IPS-NIHi11 (cell line): ENCODE results near the gene SEPTIN10.
"Not testable (repeated sequence)": the region's sequence is repeated elsewhere in the genome, so short reads cannot be mapped to it uniquely, and the experiment has no call there.

Experiments used
- DNase-seq: peaks from one replicate; pipeline ENCODE4 v3.0.0; 2012; ENCODE audit warnings: mixed read lengths, low spot score

SEPTIN10 gene

GRCh38 chr2:109613922-109614714 is at the start of gene SEPTIN10, which contains the start of gene SOWAHC:
TSS of gene SEPTIN10 (minus strand) at chr2:109613966. CDS start at chr2:109613827, 139 bp downstream.
TSS of gene SOWAHC (plus strand) at chr2:109614364. CDS start at chr2:109614490, 126 bp downstream.
- peak; percentile 93 for DNase-seq

DNA sequence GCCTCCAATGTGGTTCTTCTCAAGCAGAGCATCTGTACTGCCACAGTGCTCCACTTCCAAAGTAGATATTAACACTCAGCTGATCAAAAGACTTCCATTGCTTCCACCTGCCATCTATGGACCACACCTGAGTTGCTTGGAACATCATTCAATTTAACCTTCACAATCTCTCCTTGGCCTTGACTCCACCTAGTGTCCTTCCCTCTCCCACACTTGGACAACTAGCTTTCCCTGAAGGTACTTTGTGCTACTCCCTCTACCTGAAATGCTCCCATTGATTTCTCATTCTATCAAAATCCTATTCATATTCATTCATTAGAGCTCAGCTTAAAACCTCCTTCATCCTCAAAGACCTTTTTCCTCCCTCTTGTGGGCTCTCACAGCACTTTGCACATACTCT is 49.1 kb upstream of the SEPTIN10 start:
- DNase-seq: no peak

GRCh38 chr2:109660046-109660860 is 46.5 kb upstream of the SEPTIN10 start:
- DNase-seq: peak; percentile 27

GRCh38 chr2:109659396-109660045 is 45.8 kb upstream of the SEPTIN10 start:
- DNase-seq: no peak

DNA sequence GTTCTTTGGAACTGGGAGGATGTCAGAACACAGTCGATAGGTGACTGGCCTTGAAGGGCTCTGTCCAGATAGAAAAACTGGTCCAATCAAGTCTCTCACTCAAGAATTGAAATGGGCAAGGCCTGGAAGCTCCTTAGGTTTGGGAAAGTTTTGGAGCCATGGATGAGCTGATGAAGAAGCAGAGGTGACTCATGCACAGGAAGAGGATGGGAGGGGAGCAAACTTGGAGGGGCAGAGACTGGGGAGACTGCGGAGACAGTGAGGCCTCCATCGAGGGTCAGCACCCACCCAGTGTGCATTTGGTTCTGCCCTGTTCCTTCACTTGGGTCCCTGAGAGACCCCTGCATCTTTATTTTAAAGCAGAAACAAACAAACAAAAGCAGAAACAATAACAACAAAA is 41.5 kb upstream of the SEPTIN10 start:
- no peak for DNase-seq

GRCh38 chr2:109654326-109655050 is 40.7 kb upstream of the SEPTIN10 start:
- DNase-seq: no peak

- no peak for DNase-seq
These were observed 36.2 kb upstream of the SEPTIN10 start for GRCh38 chr2:109649736-109650695.

GRCh38 chr2:109648041-109648527 is 34.3 kb upstream of the SEPTIN10 start:
- no peak for DNase-seq

DNA sequence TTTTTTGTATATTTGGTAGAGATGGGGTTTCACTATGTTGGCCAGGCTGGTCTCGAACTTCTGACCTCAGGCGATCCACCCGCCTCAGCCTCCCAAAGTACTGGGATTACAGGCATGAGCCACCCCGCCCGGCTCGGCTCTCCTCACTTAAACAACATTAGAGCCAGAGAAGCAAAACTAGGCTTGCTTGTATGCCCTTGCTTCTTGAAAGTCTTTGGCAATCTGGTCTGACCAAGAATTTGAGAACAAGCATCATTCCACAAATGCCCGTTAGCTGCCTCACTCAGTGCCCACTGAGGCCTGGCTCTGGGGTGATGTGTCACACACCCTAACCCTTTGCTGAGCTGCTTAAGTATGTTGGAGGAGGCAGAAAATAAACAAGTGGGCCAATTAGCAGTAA is 33.9 kb upstream of the SEPTIN10 start:
- DNase-seq: no peak

- no peak for DNase-seq
These were observed 33.2 kb upstream of the SEPTIN10 start for GRCh38 chr2:109646961-109647360.

DNA sequence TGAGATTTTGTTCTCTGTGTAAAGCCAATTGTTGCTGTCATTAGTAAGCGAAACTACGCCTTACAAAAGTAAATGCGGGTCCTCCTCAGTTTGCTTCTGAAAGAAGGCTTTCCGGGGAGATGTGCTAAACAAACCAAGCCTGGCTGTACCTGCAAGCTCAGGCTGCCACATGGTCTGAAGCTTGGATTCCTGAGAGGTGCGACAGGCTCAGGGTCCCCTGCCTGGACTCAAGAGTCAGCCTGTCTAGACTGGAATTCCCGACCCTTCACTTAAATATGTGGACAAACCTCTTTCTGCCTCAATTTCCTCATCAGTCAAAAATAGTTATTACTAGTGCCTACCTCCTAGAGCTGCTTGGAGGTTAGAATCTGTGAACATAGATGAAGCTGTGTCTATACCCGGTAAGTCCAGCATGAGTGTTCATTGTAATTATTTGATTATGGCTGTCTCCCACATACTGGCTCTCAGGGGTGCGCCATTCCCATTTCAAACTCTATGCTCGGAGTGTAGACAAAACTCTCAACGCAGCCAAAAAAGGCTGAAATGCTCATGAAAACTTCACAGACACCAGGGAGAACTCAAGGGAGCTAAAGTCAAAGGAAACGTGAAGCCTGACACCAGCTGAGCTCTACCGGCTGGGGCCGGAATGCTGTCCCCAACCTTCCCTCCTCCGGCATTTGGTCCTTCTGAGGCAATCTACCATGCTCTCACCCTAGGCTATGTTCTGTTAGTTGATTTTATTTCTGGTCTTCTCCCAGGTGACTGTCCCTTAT is 31.8 kb upstream of the SEPTIN10 start:
- DNase-seq: no peak

DNA sequence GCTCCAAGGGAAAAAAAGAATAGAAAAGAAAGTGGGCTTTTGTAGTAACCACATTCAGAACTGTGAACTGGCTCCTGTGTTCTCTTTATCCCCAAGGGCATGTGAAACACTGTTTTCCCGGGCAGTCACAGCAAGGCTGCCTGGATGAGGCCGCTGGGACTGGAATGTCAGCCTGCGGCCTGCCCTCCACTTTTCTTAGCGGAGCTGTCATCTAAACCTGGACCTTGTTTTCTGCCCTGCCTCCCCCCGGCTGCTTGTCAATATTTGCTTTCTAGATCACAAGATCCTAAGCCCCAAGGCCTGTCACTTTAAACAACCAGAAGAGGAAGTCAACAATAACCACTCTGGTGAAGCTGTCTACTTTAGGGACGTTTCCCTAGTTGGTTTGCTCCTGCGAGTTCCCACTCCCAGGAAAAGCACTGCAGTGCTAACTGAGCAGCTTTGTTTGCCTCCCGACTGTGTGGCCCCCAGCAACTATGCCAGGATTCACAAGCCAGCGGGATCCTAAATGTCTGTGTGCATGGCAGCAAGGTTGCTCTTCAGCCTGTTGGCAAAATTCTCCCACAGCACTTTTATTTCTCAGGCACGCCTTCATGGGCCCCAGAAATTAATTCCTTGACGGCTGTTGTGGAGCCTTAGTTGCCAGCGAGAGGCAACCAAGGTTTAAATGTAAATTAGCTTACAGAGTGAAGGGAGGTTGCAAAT is 31.0 kb upstream of the SEPTIN10 start:
- peak; percentile 26 for DNase-seq

- DNase-seq: not testable (repeated sequence)
These were observed 26.2 kb upstream of the SEPTIN10 start for GRCh38 chr2:109640000-109640399.

GRCh38 chr2:109638795-109639194 is 25.0 kb upstream of the SEPTIN10 start:
- DNase-seq: no peak

DNA sequence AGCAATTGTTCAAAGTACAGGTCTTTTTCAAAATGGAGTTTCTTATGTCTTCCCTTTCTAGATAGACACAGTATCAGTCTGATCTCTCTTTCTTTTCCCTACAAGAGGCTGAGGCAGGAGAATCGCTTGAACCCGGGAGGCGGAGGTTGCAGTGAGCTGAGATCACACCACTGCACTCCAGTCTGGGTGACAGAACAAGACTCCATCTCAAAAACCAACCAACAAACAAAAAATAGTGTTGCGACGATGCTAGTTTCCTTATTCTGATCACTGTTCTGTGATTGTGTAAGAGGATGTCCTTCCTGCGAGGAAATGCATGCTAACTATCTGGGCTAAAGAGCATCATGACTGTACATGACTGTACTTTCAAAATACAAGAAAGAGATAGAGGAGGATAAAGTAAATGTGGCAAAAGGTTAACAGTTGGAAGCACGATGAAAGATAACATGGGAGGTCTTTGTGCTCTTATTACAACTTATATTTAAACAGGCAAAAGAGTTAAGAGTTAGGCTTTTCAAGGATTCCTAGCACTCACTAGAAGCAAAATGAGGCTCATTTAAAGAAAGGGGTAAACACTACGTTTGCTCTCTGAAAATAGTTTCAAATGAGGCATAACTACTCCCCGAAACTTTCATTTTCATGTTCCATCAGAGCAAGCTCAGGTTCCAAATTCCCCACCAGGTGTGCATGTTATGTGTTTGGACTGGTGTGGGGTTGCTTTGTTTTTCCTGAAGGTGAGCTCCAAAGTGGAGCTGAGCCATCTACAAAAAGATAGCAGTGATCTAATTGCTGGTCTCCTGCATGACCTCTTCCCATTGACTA is 24.2 kb upstream of the SEPTIN10 start:
- DNase-seq: no peak

GRCh38 chr2:109636317-109636716 is 22.6 kb upstream of the SEPTIN10 start:
- DNase-seq: no peak

DNA sequence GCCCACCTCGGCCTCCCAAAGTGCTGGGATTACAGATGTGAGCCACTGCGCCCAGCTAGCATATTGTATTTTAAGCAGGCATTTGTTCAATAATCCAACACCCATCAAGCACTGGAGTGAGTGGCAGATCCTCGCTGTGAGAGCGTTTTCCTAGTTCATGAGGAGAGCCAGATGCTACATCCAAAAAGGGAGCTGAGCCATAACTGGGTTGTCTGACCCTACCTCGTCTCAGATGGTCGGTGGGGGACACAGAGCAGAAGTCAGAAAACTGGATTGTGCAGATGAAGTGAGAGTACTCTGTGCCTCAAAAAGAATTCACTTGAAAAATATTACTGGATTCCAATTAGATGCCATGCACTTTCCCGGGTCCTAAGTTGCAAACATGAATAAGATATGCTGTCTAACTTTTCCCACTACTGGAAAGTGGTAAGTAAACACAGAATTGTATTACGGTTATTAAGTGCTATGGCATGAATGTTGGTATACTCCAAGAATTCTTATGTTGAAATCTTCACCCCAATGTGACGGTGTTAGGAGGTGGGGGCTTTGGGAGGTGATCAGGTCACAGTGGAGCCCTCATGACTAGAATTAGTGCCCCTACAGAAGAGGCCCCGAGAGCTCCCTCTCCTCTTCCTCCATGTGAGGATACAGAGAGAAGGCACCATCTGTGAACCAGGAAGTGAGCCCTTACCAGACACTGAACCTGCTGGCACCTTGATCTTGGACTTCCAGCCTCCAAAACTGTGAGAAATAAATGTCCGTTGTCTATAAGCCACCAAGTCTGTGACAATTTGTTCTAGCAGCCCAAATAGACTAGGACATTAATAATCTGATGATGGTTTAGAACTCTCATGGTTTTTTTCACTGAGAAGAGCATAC is 21.9 kb upstream of the SEPTIN10 start:
- no peak for DNase-seq
